Mononuclear cell (primary cell): Measurements from ENCODE around the gene OR8H1. TPM values are rescaled to one million over a fixed set of nuclear protein-coding genes. Genes with fewer than 3 reads are reported as not detected.

Experiments
- H3K27me3 ChIP-seq: 2 replicates; pipeline ENCODE4 v1.6.0; 2011; ENCODE audit warnings: low read length, control low read depth; ENCODE audit not compliant: insufficient read depth
- H3K4me1 ChIP-seq: 2 replicates; pipeline ENCODE4 v1.5.1; 2011; ENCODE audit warnings: mild to moderate bottlenecking, low read length, control low read depth; ENCODE audit not compliant: insufficient read depth
- H3K4me3 ChIP-seq: 2 replicates; pipeline ENCODE4 v1.5.1; 2011; ENCODE audit warnings: mild to moderate bottlenecking, low read length, moderate library complexity
- H3K9me3 ChIP-seq: 2 replicates; pipeline ENCODE4 v1.5.1; 2011; ENCODE audit warnings: low read depth, mild to moderate bottlenecking, control low read depth, low read length
- total RNA-seq: library from RNA; depleted of rRNA; stranded (reverse); fragments of >200 nt; gene quantifications from one replicate; pipeline ENCODE4 v1.2.3, GENCODE V29; 2012

The OR8H1 gene
- total RNA-seq: not detected

- Histone ChIP-seq H3K4me1 (no peaks in the 10 kb centered on the region), H3K4me3 (no peak within 1 kb of the TSS), H3K27me3 (no peaks in the 10 kb centered on the region), H3K9me3 (peaks cover 9% of the 10 kb centered on the region)
Observed at GRCh38 chr11:56292154-56292553, at the start of gene OR8H1. Gene OR8H1, minus strand, starts transcription at chr11:56292254. Its CDS starts 1,192 bp downstream, at chr11:56291062.

DNA sequence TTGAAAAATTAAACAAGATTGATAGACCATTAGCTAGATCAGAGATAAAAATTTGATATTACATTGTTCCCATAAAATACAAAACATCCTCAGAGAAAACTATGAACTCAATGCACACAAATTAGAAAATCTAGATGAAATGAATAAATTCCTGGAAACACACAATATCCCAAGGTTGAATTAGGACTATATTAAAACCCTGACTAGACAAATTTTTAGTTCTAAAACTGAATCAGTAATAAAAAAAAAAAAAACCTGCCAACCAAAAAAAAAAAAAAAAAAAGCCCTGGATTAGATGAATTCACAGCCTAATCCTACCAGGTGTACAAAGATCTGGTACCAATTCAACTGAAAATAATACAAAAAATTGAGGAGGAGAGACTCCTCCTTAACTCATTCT lies 48.2 kb upstream of the OR8H1 start:
- H3K4me1 ChIP-seq: no peaks in the 10 kb centered on the region
- peaks cover 32% of the 10 kb centered on the region for H3K9me3 ChIP-seq
- H3K4me3 ChIP-seq: no peak overlapping the region
- H3K27me3 ChIP-seq: no peaks in the 10 kb centered on the region

GRCh38 chr11:56333156-56333555 lies 41.1 kb upstream of the OR8H1 start:
- no peaks in the 10 kb centered on the region for H3K27me3 ChIP-seq
- H3K4me1 ChIP-seq: no peaks in the 10 kb centered on the region
- no peak overlapping the region for H3K4me3 ChIP-seq
- H3K9me3 ChIP-seq: no peaks in the 10 kb centered on the region

- no peaks in the 10 kb centered on the region for H3K27me3 ChIP-seq
- no peak overlapping the region for H3K4me3 ChIP-seq
- H3K4me1 ChIP-seq: no peaks in the 10 kb centered on the region
- no peaks in the 10 kb centered on the region for H3K9me3 ChIP-seq
Observed at GRCh38 chr11:56331861-56332491, 39.9 kb upstream of the OR8H1 start.

DNA sequence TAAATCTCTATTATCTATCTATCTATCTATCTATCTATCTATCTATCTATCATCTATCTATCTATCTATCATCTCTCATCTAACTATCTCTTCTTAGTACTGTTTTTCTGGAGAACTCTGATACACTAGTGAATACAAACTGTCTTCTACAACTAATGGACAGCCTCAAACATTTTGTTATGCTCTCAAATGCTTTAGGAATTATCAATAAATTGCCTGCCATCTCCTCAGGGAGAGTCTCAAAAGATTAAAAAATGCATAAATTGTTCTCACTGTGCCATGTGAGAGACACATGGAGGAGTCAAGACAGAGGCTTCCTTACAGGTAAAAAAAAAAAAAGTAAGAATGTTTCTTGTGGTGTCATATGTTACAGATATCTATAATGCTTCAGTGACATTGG lies 22.8 kb upstream of the OR8H1 start, which contains the start of gene OR8K3:
Gene OR8K3 (plus strand): TSS at position 301 of the 400 bp plus-strand sequence. CDS start 3,163 bp downstream, outside the sequence.
- no peaks in the 10 kb centered on the region for H3K4me1 ChIP-seq
- peaks cover 6% of the 10 kb centered on the region for H3K9me3 ChIP-seq
- H3K27me3 ChIP-seq: no peaks in the 10 kb centered on the region
- H3K4me3 ChIP-seq: no peak within 1 kb of the TSS

DNA sequence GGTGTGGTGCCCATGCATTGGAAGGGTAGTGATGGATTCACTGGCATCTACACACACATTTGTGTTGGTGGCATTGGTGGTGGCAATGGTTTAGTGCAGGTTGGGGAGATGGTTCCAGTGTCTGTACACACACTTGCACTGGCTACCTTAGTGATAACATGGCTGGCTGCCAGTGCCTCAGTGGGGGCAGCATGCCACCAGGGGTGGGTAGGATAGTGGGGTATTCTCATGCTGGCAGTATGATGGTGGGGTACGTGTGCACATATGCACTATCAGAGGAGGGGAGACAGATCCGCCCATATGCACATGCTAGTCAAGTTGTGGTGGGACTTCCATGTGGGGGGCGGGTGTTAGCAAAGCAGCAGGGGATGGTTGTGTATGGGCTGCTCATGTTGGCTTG lies 15.8 kb upstream of the OR8H1 start:
- Histone ChIP-seq H3K9me3 (peaks cover 20% of the 10 kb centered on the region), H3K4me3 (no peak overlapping the region)

DNA sequence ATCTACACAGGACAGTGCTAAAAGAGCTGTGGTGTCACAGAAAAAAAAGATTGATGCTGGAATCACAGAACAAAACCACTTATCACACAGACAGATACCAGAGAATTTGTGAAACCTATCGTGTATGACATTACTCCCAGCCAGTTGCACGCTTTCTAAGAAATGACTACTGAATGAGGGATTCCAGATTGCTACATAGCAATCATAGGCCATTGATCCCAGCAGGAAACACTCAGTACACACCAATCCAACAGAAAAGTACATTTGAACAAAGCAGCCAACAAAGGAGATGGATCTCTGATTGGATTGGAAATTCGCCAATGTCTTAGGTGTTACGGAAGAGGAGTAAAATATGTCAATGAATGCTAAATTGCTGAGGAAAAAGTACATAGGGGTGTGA lies 4.8 kb upstream of the OR8H1 start:
- Histone ChIP-seq H3K4me3 (no peak overlapping the region), H3K4me1 (no peaks in the 10 kb centered on the region), H3K27me3 (no peaks in the 10 kb centered on the region), H3K9me3 (peaks cover 5% of the 10 kb centered on the region)

More for the DNA sequence above, 15.8 kb upstream of the OR8H1 start:
- Histone ChIP-seq H3K4me1 (no peaks in the 10 kb centered on the region), H3K27me3 (no peaks in the 10 kb centered on the region)

GRCh38 chr11:56273854-56274253 lies 18.2 kb downstream of the OR8H1 start, which contains the start of gene OR5T1:
Gene OR5T1, plus strand, starts transcription at chr11:56274154. Its CDS starts 1,485 bp downstream, at chr11:56275639.
- no peaks in the 10 kb centered on the region for H3K27me3 ChIP-seq
- no peaks in the 10 kb centered on the region for H3K4me1 ChIP-seq
- peaks cover 9% of the 10 kb centered on the region for H3K9me3 ChIP-seq
- H3K4me3 ChIP-seq: no peak within 1 kb of the TSS

- H3K4me3 ChIP-seq: no peak overlapping the region
- H3K4me1 ChIP-seq: no peaks in the 10 kb centered on the region
- H3K9me3 ChIP-seq: peaks cover 9% of the 10 kb centered on the region
- no peaks in the 10 kb centered on the region for H3K27me3 ChIP-seq
Observed at GRCh38 chr11:56271092-56271491, 21.0 kb downstream of the OR8H1 start.

- H3K4me3 ChIP-seq: no peak within 1 kb of the TSS
Observed at GRCh38 chr11:56251954-56252353, 40.1 kb downstream of the OR8H1 start, which contains the start of gene OR5T3. Gene OR5T3, plus strand, starts transcription at chr11:56252254. Its CDS starts 0 bp downstream, at chr11:56252254.

More at GRCh38 chr11:56251954-56252353, 40.1 kb downstream of the OR8H1 start, which contains the start of gene OR5T3:
- Histone ChIP-seq H3K4me1 (no peaks in the 10 kb centered on the region), H3K9me3 (peaks cover 6% of the 10 kb centered on the region), H3K27me3 (no peaks in the 10 kb centered on the region)

Other genes starting within 250 kb of the OR8H1 start
- not detected for gene OR8I2, start 198.9 kb downstream of the OR8H1 start, total RNA-seq
- gene OR8H2, start 188.6 kb downstream of the OR8H1 start, total RNA-seq: not detected
- gene OR8H3, start 169.9 kb downstream of the OR8H1 start, total RNA-seq: not detected
- not detected for gene OR8J3, start 152.1 kb downstream of the OR8H1 start, total RNA-seq
- not detected for gene OR8K5, start 131.9 kb downstream of the OR8H1 start, total RNA-seq
- not detected for gene OR5J2, start 115.6 kb downstream of the OR8H1 start, total RNA-seq
- not detected for gene OR5T2, start 58.0 kb downstream of the OR8H1 start, total RNA-seq
- not detected for gene OR5T3, start 40.0 kb downstream of the OR8H1 start, total RNA-seq
- not detected for gene OR5T1, start 18.1 kb downstream of the OR8H1 start, total RNA-seq
- gene OR8K3, start 22.9 kb upstream of the OR8H1 start, total RNA-seq: not detected
- gene OR8K1, start 53.8 kb upstream of the OR8H1 start, total RNA-seq: not detected
- not detected for gene OR8J1, start 62.0 kb upstream of the OR8H1 start, total RNA-seq
- gene OR8U1, start 83.4 kb upstream of the OR8H1 start, total RNA-seq: not detected
- gene OR5AL1, start 120.4 kb upstream of the OR8H1 start, total RNA-seq: not detected
- gene OR5M3, start 181.1 kb upstream of the OR8H1 start, total RNA-seq: not detected
- not detected for gene OR5M8, start 199.1 kb upstream of the OR8H1 start, total RNA-seq